Measurements from ENCODE around the gene MCHR1. TPM values are rescaled to one million over a fixed set of nuclear protein-coding genes. Genes with fewer than 3 reads are reported as not detected.

MCHR1 gene, protein sequence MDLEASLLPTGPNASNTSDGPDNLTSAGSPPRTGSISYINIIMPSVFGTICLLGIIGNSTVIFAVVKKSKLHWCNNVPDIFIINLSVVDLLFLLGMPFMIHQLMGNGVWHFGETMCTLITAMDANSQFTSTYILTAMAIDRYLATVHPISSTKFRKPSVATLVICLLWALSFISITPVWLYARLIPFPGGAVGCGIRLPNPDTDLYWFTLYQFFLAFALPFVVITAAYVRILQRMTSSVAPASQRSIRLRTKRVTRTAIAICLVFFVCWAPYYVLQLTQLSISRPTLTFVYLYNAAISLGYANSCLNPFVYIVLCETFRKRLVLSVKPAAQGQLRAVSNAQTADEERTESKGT
- not detected for total RNA-seq
- not detected for polyA plus RNA-seq

- Mint-ChIP-seq H3K36me3 (no peaks in the 10 kb centered on the region), H3K9me3 (no peaks in the 10 kb centered on the region), H3K4me1 (peaks cover 6 to 13% (median 9%) of the 10 kb centered on the region in 4 donors), H3K27ac (peak within 1 kb of the TSS in 1 of 7 donors; percentile 53), H3K4me3 (peak within 1 kb of the TSS in 1 of 8 donors; percentile 27), H3K27me3 (peaks cover 6 to 9% of the 10 kb centered on the region in 2 donors)
- H3K27me3 ChIP-seq (ENCODE audit: insufficient read depth, low read length): peaks cover 6% of the 10 kb centered on the region
- intact Hi-C loops (cut with micrococcal nuclease): no loop called here
- no peaks in the 10 kb centered on the region for H3K9me3 ChIP-seq (ENCODE audit: control insufficient read depth in 1 of 2, low read length in 2 of 2)
- no peak within 1 kb of the TSS for H3K4me3 ChIP-seq (ENCODE audit: low read length in 2 of 2)
- ChIA-PET POLR2A (ENCODE audit: partially characterized antibody) (no interaction called here), CTCF (ENCODE audit: partially characterized antibody) (interaction anchor here (0.6 to 1.6 kb wide), 3 partner anchors 10 to 684 kb away, joined by 3 to 5 read pairs (median 4); no protein-coding TSS in a partner anchor)
- no peaks in the 10 kb centered on the region for H3K36me3 ChIP-seq (ENCODE audit: insufficient read depth, low read length)
- H3K4me1 ChIP-seq (ENCODE audit: insufficient read depth, low read length): peaks cover 10% of the 10 kb centered on the region
- DNase-seq: no peak
- no peak within 1 kb of the TSS for H3K27ac ChIP-seq (ENCODE audit: low read depth, low read length)
Observed at GRCh38 chr22:40679249-40679963, at the start of gene MCHR1. MCHR1 (plus strand) TSS chr22:40679484; CDS start chr22:40679653, 169 bp downstream.

- H3K4me3 Mint-ChIP-seq: no peak overlapping the region
- intact Hi-C loops (cut with micrococcal nuclease): no loop called here
Observed at GRCh38 chr22:40631925-40632324, 47.4 kb upstream of the MCHR1 start.

GRCh38 chr22:40633036-40633435 lies 46.2 kb upstream of the MCHR1 start:
- Histone ChIP-seq H3K36me3 (ENCODE audit: insufficient read depth, low read length) (no peaks in the 10 kb centered on the region), H3K4me3 (ENCODE audit: low read length in 2 of 2) (no peak overlapping the region), H3K4me1 (ENCODE audit: insufficient read depth, low read length) (peaks cover 39% of the 10 kb centered on the region), H3K9me3 (ENCODE audit: control insufficient read depth in 1 of 2, low read length in 2 of 2) (no peaks in the 10 kb centered on the region), H3K27ac (ENCODE audit: low read depth, low read length) (no peak overlapping the region), H3K27me3 (ENCODE audit: insufficient read depth, low read length) (no peaks in the 10 kb centered on the region)
- CTCF ChIA-PET (ENCODE audit: partially characterized antibody): interaction anchor here (0.8 to 3.7 kb wide), 5 partner anchors 9 to 196 kb away, joined by 3 to 29 read pairs (median 3); no protein-coding TSS in a partner anchor
- Mint-ChIP-seq H3K9me3 (peaks cover 0 to 1% (median 0%) of the 10 kb centered on the region in 8 donors), H3K4me1 (peaks cover 38 to 77% (median 51%) of the 10 kb centered on the region in 4 donors), H3K36me3 (peaks cover 0 to 9% of the 10 kb centered on the region in 2 donors), H3K4me3 (peak overlapping the region in 2 of 8 donors; percentile 2 to 11), H3K27me3 (no peaks in the 10 kb centered on the region), H3K27ac (peak overlapping the region in 1 of 7 donors; percentile 18)
- intact Hi-C loops (cut with micrococcal nuclease): no loop called here
- POLR2A ChIA-PET (ENCODE audit: partially characterized antibody): interaction anchor here (1.0 to 2.4 kb wide), 2 partner anchors 13 to 99 kb away, joined by 4 to 6 read pairs; no protein-coding TSS in a partner anchor
- DNase-seq: no peak

More at GRCh38 chr22:40631925-40632324, 47.4 kb upstream of the MCHR1 start:
- peaks cover 41% of the 10 kb centered on the region for H3K4me1 ChIP-seq (ENCODE audit: insufficient read depth, low read length)
- no peak overlapping the region for H3K4me3 ChIP-seq (ENCODE audit: low read length in 2 of 2)
- Mint-ChIP-seq H3K27me3 (no peaks in the 10 kb centered on the region), H3K36me3 (peaks cover 0 to 7% of the 10 kb centered on the region in 2 donors), H3K9me3 (peaks cover 0 to 1% (median 0%) of the 10 kb centered on the region in 8 donors), H3K27ac (peak overlapping the region in 1 of 7 donors; percentile 19), H3K4me1 (peaks cover 38 to 77% (median 53%) of the 10 kb centered on the region in 4 donors)
- ChIA-PET POLR2A (ENCODE audit: partially characterized antibody) (interaction anchor here (1.0 to 2.4 kb wide), 2 partner anchors 86 to 98 kb away, joined by 5 to 6 read pairs; no protein-coding TSS in a partner anchor), CTCF (ENCODE audit: partially characterized antibody) (interaction anchor here (0.8 to 3.7 kb wide), 4 partner anchors 10 to 108 kb away, joined by 3 to 29 read pairs (median 4); no protein-coding TSS in a partner anchor)
- no peaks in the 10 kb centered on the region for H3K27me3 ChIP-seq (ENCODE audit: insufficient read depth, low read length)
- H3K36me3 ChIP-seq (ENCODE audit: insufficient read depth, low read length): no peaks in the 10 kb centered on the region
- no peaks in the 10 kb centered on the region for H3K9me3 ChIP-seq (ENCODE audit: control insufficient read depth in 1 of 2, low read length in 2 of 2)
- no peak for DNase-seq
- no peak overlapping the region for H3K27ac ChIP-seq (ENCODE audit: low read depth, low read length)

DNA sequence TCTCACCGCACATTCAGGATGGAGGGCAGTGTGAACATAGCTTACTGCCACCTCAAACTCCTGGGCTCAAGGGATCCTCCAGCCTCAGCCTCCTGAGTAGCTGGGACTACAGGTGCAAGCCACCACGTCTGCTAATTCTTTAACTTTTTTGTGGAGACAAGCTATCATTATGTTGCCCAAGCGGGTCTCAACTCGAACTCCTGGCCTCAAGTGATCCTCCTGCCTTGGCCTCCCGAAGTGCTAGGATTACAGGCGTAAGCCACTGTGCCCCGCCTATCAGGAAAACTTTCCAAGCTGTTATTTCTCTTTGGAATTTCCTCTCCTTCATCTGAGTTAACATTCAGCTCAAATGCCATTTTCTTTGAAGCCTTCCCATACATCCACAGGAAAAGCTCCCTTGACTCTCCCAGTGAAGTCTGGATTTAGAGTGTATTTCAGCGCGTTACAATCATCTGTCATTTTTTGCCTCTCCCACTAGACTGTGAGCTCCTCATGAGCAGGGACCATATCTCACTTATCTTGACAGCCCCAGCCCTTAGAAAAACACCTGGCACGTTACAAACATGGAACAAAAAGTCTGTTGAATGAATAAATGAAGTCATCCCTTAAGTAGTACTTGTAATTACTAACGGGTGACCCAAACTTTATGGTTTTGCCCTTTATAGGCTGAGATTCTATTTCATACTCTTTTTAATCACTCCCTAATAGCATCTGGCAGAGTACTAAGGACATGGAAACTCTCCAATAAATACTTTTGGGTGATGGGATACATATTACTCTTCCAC lies 45.0 kb upstream of the MCHR1 start:
- Mint-ChIP-seq H3K36me3 (peaks cover 0 to 9% of the 10 kb centered on the region in 2 donors), H3K9me3 (peaks cover 0 to 1% (median 0%) of the 10 kb centered on the region in 8 donors), H3K27ac (peak overlapping the region in 2 of 7 donors; percentile 7 to 12), H3K4me3 (peak overlapping the region in 6 of 8 donors; percentile 66 to 96 (median 92)), H3K4me1 (peaks cover 29 to 68% (median 42%) of the 10 kb centered on the region in 4 donors), H3K27me3 (no peaks in the 10 kb centered on the region)
- H3K9me3 ChIP-seq (ENCODE audit: control insufficient read depth in 1 of 2, low read length in 2 of 2): no peaks in the 10 kb centered on the region
- peaks cover 41% of the 10 kb centered on the region for H3K4me1 ChIP-seq (ENCODE audit: insufficient read depth, low read length)
- POLR2A ChIA-PET (ENCODE audit: partially characterized antibody): interaction anchor here (1.0 kb wide), 1 partner anchor 11 kb away, joined by 4 read pairs; no protein-coding TSS in a partner anchor
- H3K4me3 ChIP-seq (ENCODE audit: low read length in 2 of 2): no peak overlapping the region
- intact Hi-C loops (cut with micrococcal nuclease): no loop called here
- no peaks in the 10 kb centered on the region for H3K36me3 ChIP-seq (ENCODE audit: insufficient read depth, low read length)
- H3K27ac ChIP-seq (ENCODE audit: low read depth, low read length): no peak overlapping the region
- DNase-seq: no peak
- no peaks in the 10 kb centered on the region for H3K27me3 ChIP-seq (ENCODE audit: insufficient read depth, low read length)
- CTCF ChIA-PET (ENCODE audit: partially characterized antibody): interaction anchor here (1.2 to 3.7 kb wide), 3 partner anchors 12 to 110 kb away, joined by 3 to 29 read pairs (median 5); no protein-coding TSS in a partner anchor

DNA sequence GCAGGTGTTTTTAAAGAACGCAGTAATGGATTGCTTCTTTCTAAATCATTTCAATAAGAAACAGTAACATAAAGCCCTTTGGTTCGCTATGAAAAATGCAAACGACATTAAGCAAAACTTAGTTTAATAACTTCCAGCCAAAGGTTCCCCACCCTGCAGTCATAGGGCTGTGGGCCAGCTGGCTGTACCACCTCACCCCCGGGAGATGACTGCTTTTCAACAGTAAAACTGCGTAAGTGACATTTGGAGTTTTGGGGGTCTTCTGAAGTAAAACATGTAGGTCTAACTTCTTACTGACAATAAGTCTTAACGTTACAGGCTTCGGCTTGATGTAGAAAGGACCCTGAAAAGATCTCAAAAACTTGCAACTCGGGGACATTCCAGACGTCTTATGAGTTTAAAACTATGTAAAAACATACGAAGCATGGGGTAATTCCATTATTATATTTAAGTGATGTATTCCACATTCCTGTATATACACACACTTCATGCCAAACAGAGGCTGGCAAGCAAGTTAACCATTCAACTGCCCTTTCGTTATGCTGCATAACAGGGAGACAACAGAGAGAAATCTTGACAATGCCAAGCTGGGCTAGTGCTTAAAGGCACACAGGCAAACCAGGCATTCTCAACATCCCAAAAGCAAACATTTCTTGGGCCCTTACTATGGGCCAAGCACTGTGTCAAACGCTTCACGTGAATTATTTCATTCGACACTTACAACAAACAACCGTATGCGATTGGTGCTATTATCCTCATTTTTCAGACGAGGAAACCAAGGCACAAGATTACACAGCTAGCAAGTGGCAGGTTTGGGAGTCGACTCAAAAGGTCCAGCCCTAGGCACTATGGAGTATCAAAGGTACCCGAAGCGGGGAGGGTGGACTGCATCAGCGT lies 44.0 kb upstream of the MCHR1 start:
- H3K4me3 Mint-ChIP-seq: peak overlapping the region; percentile 90 to 96 (median 92)
- CTCF ChIA-PET (ENCODE audit: partially characterized antibody): interaction anchor here (1.2 to 3.7 kb wide), 5 partner anchors 11 to 199 kb away, joined by 3 to 29 read pairs (median 5); no protein-coding TSS in a partner anchor
- no peak for DNase-seq
- intact Hi-C loops (cut with micrococcal nuclease): no loop called here
- H3K27me3 ChIP-seq (ENCODE audit: insufficient read depth, low read length): no peaks in the 10 kb centered on the region
- H3K9me3 Mint-ChIP-seq: peaks cover 0 to 1% (median 0%) of the 10 kb centered on the region in 8 donors
- H3K36me3 Mint-ChIP-seq: peaks cover 0 to 9% of the 10 kb centered on the region in 2 donors
- peaks cover 24 to 67% (median 39%) of the 10 kb centered on the region in 4 donors for H3K4me1 Mint-ChIP-seq
- H3K36me3 ChIP-seq (ENCODE audit: insufficient read depth, low read length): no peaks in the 10 kb centered on the region
- peak overlapping the region; percentile 46 to 98 for H3K4me3 ChIP-seq (ENCODE audit: low read length in 2 of 2)
- peak overlapping the region; percentile 85 for H3K27ac ChIP-seq (ENCODE audit: low read depth, low read length)
- no peaks in the 10 kb centered on the region for H3K9me3 ChIP-seq (ENCODE audit: control insufficient read depth in 1 of 2, low read length in 2 of 2)
- POLR2A ChIA-PET (ENCODE audit: partially characterized antibody): interaction anchor here (0.6 to 1.8 kb wide), 2 partner anchors 8 to 14 kb away, joined by 4 to 9 read pairs; no protein-coding TSS in a partner anchor
- H3K27me3 Mint-ChIP-seq: no peaks in the 10 kb centered on the region
- peaks cover 41% of the 10 kb centered on the region for H3K4me1 ChIP-seq (ENCODE audit: insufficient read depth, low read length)
- H3K27ac Mint-ChIP-seq: peak overlapping the region; percentile 77 to 97 (median 95)

All from CD4-positive, alpha-beta memory T cell (primary cell).